HG03575 (cell line): Measurements from ENCODE around the gene SORCS1.

Experiments used
- ATAC-seq: cut with Tn5 transposase; IDR thresholded peaks from one replicate; pipeline ENCODE4 v1.9.1; 2021; ENCODE audit not compliant: unreplicated experiment, insufficient number of reproducible peaks, low FRiP score; ENCODE audit errors: extremely low read depth

Gene SORCS1

GRCh38 chr10:106614293-106614692 lies 550.2 kb downstream of the SORCS1 start:
- ATAC-seq: no peak

GRCh38 chr10:106612381-106612780 lies 552.1 kb downstream of the SORCS1 start:
- no peak for ATAC-seq

GRCh38 chr10:106609470-106610266 lies 554.8 kb downstream of the SORCS1 start:
- ATAC-seq: no peak

GRCh38 chr10:106608066-106608465 lies 556.4 kb downstream of the SORCS1 start:
- ATAC-seq: no peak

GRCh38 chr10:106595281-106595680 lies 569.2 kb downstream of the SORCS1 start:
- no peak for ATAC-seq

GRCh38 chr10:106593876-106594275 lies 570.6 kb downstream of the SORCS1 start:
- ATAC-seq: no peak

- no peak for ATAC-seq
Observed at GRCh38 chr10:106592396-106592795, 572.1 kb downstream of the SORCS1 start.

- no peak for ATAC-seq
Observed at GRCh38 chr10:106582291-106582690, 582.2 kb downstream of the SORCS1 start.

GRCh38 chr10:106577756-106578155 lies 586.8 kb downstream of the SORCS1 start:
- no peak for ATAC-seq

GRCh38 chr10:106577266-106577665 lies 587.2 kb downstream of the SORCS1 start:
- ATAC-seq: no peak

- no peak for ATAC-seq
Observed at GRCh38 chr10:106576534-106576933, 588.0 kb downstream of the SORCS1 start.

- no peak for ATAC-seq
Observed at GRCh38 chr10:106573106-106573505, 591.4 kb downstream of the SORCS1 start.

- no peak for ATAC-seq
Observed at GRCh38 chr10:106571192-106571946, 593.1 kb downstream of the SORCS1 start.

- ATAC-seq: no peak
Observed at GRCh38 chr10:106570268-106570667, 594.2 kb downstream of the SORCS1 start.

- no peak for ATAC-seq
Observed at GRCh38 chr10:106567629-106568028, 596.9 kb downstream of the SORCS1 start.

GRCh38 chr10:106566873-106567272 lies 597.6 kb downstream of the SORCS1 start:
- ATAC-seq: no peak

GRCh38 chr10:106565546-106565945 lies 599.0 kb downstream of the SORCS1 start:
- no peak for ATAC-seq

GRCh38 chr10:106563384-106563783 lies 601.1 kb downstream of the SORCS1 start:
- ATAC-seq: no peak

GRCh38 chr10:106560925-106561640 lies 603.4 kb downstream of the SORCS1 start:
- no peak for ATAC-seq

GRCh38 chr10:106559442-106559841 lies 605.1 kb downstream of the SORCS1 start:
- no peak for ATAC-seq
